Suprapubic skin (tissue), 3 donors: ENCODE results near the gene MALRD1.

ENCODE experiments used
- POLR2A ChIP-seq, 2 donors: fragments of 450-650 bp; IDR thresholded peaks; one replicate each; pipeline ENCODE4 v1.6.1; 2017; ENCODE audit warnings: antibody characterized with exemption in 2 of 2, mild to moderate bottlenecking in 2 of 2, moderate library complexity in 2 of 2
- TF ChIP-seq, protein P1 (sequence below), 2 donors: fragments of 200-600 bp in 1 of 2; fragments of 450-650 bp in 1 of 2; sonication (generic) in 1 of 2; IDR thresholded peaks; one replicate each; pipeline ENCODE4 v1.5.1; 2016 to 2019; ENCODE audit warnings: antibody characterized with exemption in 2 of 2, mild to moderate bottlenecking in 1 of 2, moderate library complexity in 1 of 2

DNA sequence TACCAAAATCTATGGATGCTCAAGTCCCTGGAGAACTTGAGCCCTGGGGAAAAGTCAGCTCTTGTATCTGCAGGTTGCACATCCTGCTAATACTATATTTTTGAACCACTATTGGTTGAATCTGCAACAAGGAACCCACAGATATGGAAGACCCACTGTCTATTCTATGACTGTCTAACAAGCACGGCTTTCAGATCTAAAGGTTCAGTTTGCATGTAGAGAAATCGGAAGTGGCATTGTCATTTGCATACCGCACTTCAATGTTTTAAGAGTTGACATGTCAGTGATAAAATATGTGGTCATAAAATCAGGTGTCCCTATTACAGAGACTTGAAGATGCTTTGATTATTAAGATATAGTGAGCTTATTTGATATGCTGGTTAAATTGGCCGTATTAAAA is 95.6 kb downstream of the MALRD1 start:
- no peak for TF ChIP-seq POLR2A (IDR thresholded peaks at IDR 0.05)
- TF ChIP-seq, protein P1, sequence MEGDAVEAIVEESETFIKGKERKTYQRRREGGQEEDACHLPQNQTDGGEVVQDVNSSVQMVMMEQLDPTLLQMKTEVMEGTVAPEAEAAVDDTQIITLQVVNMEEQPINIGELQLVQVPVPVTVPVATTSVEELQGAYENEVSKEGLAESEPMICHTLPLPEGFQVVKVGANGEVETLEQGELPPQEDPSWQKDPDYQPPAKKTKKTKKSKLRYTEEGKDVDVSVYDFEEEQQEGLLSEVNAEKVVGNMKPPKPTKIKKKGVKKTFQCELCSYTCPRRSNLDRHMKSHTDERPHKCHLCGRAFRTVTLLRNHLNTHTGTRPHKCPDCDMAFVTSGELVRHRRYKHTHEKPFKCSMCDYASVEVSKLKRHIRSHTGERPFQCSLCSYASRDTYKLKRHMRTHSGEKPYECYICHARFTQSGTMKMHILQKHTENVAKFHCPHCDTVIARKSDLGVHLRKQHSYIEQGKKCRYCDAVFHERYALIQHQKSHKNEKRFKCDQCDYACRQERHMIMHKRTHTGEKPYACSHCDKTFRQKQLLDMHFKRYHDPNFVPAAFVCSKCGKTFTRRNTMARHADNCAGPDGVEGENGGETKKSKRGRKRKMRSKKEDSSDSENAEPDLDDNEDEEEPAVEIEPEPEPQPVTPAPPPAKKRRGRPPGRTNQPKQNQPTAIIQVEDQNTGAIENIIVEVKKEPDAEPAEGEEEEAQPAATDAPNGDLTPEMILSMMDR (IDR thresholded peaks at IDR 0.05) = no peak
